Calu3 (cell line): Measurements from ENCODE around the gene NUDC. TPM values are rescaled to one million over a fixed set of nuclear protein-coding genes. Genes with fewer than 3 reads are reported as not detected.
A peak's percentile ranks its signal among the peaks of the same experiment; 100 is the strongest.
"Not testable (repeated sequence)": the region's sequence is repeated elsewhere in the genome, so short reads cannot be mapped to it uniquely, and the experiment has no call there.

Source experiments
- Bru-seq: library from RNA; stranded (reverse); fragments of 400-500 nt; gene quantifications from one replicate; lab custom pipeline; 2021; lab: Mats Ljungman, UMichigan
- BruChase-seq, 2 experiments: library from RNA; stranded (reverse); fragments of 400-500 nt; gene quantifications; one replicate each; lab custom pipeline; 2021; lab: Mats Ljungman, UMichigan
- BruUV-seq: library from RNA; stranded (reverse); fragments of 400-500 nt; replicated peaks from 2 replicates; lab custom pipeline; 2021; lab: Mats Ljungman, UMichigan
- CTCF ChIA-PET: fragments of 300-600 bp; sonication (Branson Sonifier 250); formaldehyde crosslinking; loops from one replicate; lab custom pipeline; 2022; ENCODE audit warnings: antibody characterized with exemption; lab: Charles Lee
- DNase-seq: peaks from one replicate; pipeline ENCODE4 v3.0.0; 2022
- H3K27ac Mint-ChIP-seq: one replicate; pipeline ENCODE4 v1.8.0; 2022; ENCODE audit warnings: mixed read lengths; ENCODE audit not compliant: unreplicated experiment
- H3K27me3 Mint-ChIP-seq: one replicate; pipeline ENCODE4 v1.8.0; 2022; ENCODE audit warnings: mixed read lengths; ENCODE audit not compliant: unreplicated experiment
- H3K36me3 Mint-ChIP-seq: one replicate; pipeline ENCODE4 v1.8.0; 2022; ENCODE audit warnings: mild to moderate bottlenecking, moderate library complexity, mixed read lengths; ENCODE audit not compliant: insufficient read depth, unreplicated experiment
- H3K4me1 Mint-ChIP-seq: one replicate; pipeline ENCODE4 v1.8.0; 2022; ENCODE audit warnings: mild to moderate bottlenecking, low read depth, mixed read lengths; ENCODE audit not compliant: unreplicated experiment
- H3K4me3 Mint-ChIP-seq: one replicate; pipeline ENCODE4 v1.8.0; 2022; ENCODE audit warnings: mild to moderate bottlenecking, low read depth, moderate library complexity, mixed read lengths; ENCODE audit not compliant: unreplicated experiment
- H3K9me3 Mint-ChIP-seq: one replicate; pipeline ENCODE4 v1.8.0; 2022; ENCODE audit warnings: low read depth, mixed read lengths; ENCODE audit not compliant: unreplicated experiment
- CTCF ChIP-seq: fragments of 200-600 bp; IDR thresholded peaks from one replicate; pipeline ENCODE4 v1.8.0; 2022; ENCODE audit warnings: antibody characterized with exemption; ENCODE audit not compliant: unreplicated experiment
- intact Hi-C: fragments of 100-400 bp; cut with micrococcal nuclease; formaldehyde crosslinking; loops from one replicate; pipeline ENCODE4 v1.10.0; 2022; ENCODE audit not compliant: unreplicated experiment
- long read RNA-seq: library from polyadenylated mRNA; stranded (forward); transcript quantifications from one replicate; pipeline ENCODE4 v2.0.0, GENCODE V29; 2022
- total RNA-seq: library from RNA; stranded (reverse); gene quantifications from 2 replicates; pipeline ENCODE4 v1.2.3, GENCODE V29; 2022

NUDC gene
- total RNA-seq, result 101 and 121 TPM in 2 replicates
- percentile 87 among the genes with signal in this experiment for Bru-seq, nascent RNA
- BruChase-seq, experiment 1, labeled RNA remaining after a 6-hour chase, result percentile 88 among the genes with signal in this experiment
- percentile 80 among the genes with signal in this experiment for BruChase-seq, experiment 2, labeled RNA remaining after a 2-hour chase
- long read RNA-seq, transcript NUDC-204 (2 exons, 607 nt), result minor isoform, 534 of 1,230 reads
- long read RNA-seq, transcript NUDC-201 (9 exons, 1,800 nt), result major isoform, 561 of 1,230 reads
- long read RNA-seq, partial matches to known transcripts, result 10 of 1,230 reads
- long read RNA-seq, other reads (novel, unspliced or antisense), result 125 of 1,230 reads

- peak within 1 kb of the TSS; percentile 95 for H3K27ac Mint-ChIP-seq
- H3K36me3 Mint-ChIP-seq, result peaks cover 44% of the 10 kb centered on the region
- peak; percentile 93 for DNase-seq
- CTCF ChIA-PET, result no interaction called here
- no peaks in the 10 kb centered on the region for H3K27me3 Mint-ChIP-seq
- H3K4me1 Mint-ChIP-seq, result peaks cover 8% of the 10 kb centered on the region
- no peak for TF ChIP-seq CTCF
- no peaks in the 10 kb centered on the region for H3K9me3 Mint-ChIP-seq
- peak within 1 kb of the TSS; percentile 100 for H3K4me3 Mint-ChIP-seq
- BruUV-seq, result no TSS peak
- intact Hi-C loops, result no loop called here
Measured at GRCh38 chr1:26921540-26922430, at the start of gene NUDC. Gene NUDC (plus strand): TSS chr1:26921743. CDS start chr1:26921849, 106 bp downstream.

GRCh38 chr1:26873097-26873496 lies 48.4 kb upstream of the NUDC start:
- CTCF ChIA-PET, H3K27me3 Mint-ChIP-seq, H3K9me3 Mint-ChIP-seq, H3K27ac Mint-ChIP-seq, BruUV-seq, H3K4me1 Mint-ChIP-seq, DNase-seq, H3K36me3 Mint-ChIP-seq, H3K4me3 Mint-ChIP-seq, intact Hi-C loops: not testable (repeated sequence)

GRCh38 chr1:26874896-26875295 lies 46.6 kb upstream of the NUDC start:
- DNase-seq, result no peak
- Mint-ChIP-seq H3K9me3 (no peaks in the 10 kb centered on the region), H3K27ac (no peak overlapping the region), H3K36me3 (peaks cover 6% of the 10 kb centered on the region), H3K27me3 (no peaks in the 10 kb centered on the region), H3K4me1 (no peaks in the 10 kb centered on the region), H3K4me3 (no peak overlapping the region)
- TF ChIP-seq CTCF, result no peak
- CTCF ChIA-PET, result no interaction called here
- BruUV-seq, result no TSS peak
- intact Hi-C loops, result no loop called here

GRCh38 chr1:26877326-26877725 lies 44.2 kb upstream of the NUDC start:
- BruUV-seq, result no TSS peak
- no peak overlapping the region for H3K27ac Mint-ChIP-seq
- no peak for DNase-seq
- no peaks in the 10 kb centered on the region for H3K4me1 Mint-ChIP-seq
- H3K36me3 Mint-ChIP-seq, result peaks cover 13% of the 10 kb centered on the region
- H3K9me3 Mint-ChIP-seq, result no peaks in the 10 kb centered on the region
- no peak for TF ChIP-seq CTCF
- H3K4me3 Mint-ChIP-seq, result no peak overlapping the region
- H3K27me3 Mint-ChIP-seq, result no peaks in the 10 kb centered on the region
- CTCF ChIA-PET, result no interaction called here
- intact Hi-C loops, result no loop called here
